PC-3 (cell line): ENCODE measurements around the gene BIK. TPM values are rescaled to one million over a fixed set of nuclear protein-coding genes. Genes with fewer than 3 reads are reported as not detected.
A peak's percentile ranks its signal among the peaks of the same experiment; 100 is the strongest.

Experiments
- ATAC-seq: fragments of 200-7000 bp; cut with Tn5 transposase; 2 replicates; pipeline ENCODE4 v1.9.1; 2020; ENCODE audit warnings: mild to moderate bottlenecking, moderate library complexity
- BruUV-seq: library from RNA; stranded (reverse); fragments of 400-500 nt; replicated peaks from 2 replicates; lab custom pipeline; 2021; lab: Mats Ljungman, UMichigan
- CTCF ChIA-PET: fragments of 300-600 bp; sonication (Branson Sonifier 250); formaldehyde crosslinking; loops from one replicate; lab custom pipeline; 2022; ENCODE audit warnings: antibody characterized with exemption; lab: Charles Lee
- POLR2A ChIA-PET: fragments of 300-600 bp; sonication (Branson Sonifier 250); formaldehyde crosslinking; loops from one replicate; lab custom pipeline; 2022; ENCODE audit warnings: antibody characterized with exemption; ENCODE audit not compliant: unreplicated experiment; lab: Charles Lee
- DNase-seq: peaks from one replicate; pipeline ENCODE4 v3.0.0-alpha.2; 2015
- H2AFZ ChIP-seq: fragments of 300-600 bp; sonication (generic); 2 replicates; pipeline ENCODE4 v1.6.0; 2016; ENCODE audit warnings: antibody characterized with exemption, low read length
- H3F3A ChIP-seq: fragments of 300-600 bp; sonication (generic); one replicate; pipeline ENCODE4 v1.6.0; 2017; ENCODE audit warnings: antibody characterized with exemption, low read length, control low read depth, mild to moderate bottlenecking; ENCODE audit not compliant: unreplicated experiment
- H3K27ac ChIP-seq: fragments of 300-600 bp; sonication (generic); 2 replicates; pipeline ENCODE4 v1.5.1; 2016; ENCODE audit warnings: mild to moderate bottlenecking, low read length
- H3K27me3 ChIP-seq: fragments of 300-600 bp; sonication (generic); 2 replicates; pipeline ENCODE4 v1.6.1; 2016; ENCODE audit warnings: low read length, mixed read lengths
- H3K36me3 ChIP-seq: fragments of 300-600 bp; sonication (generic); 2 replicates; pipeline ENCODE4 v1.6.1; 2016; ENCODE audit warnings: low read depth, mixed run types, low read length, mixed read lengths
- H3K4me1 ChIP-seq: fragments of 300-600 bp; sonication (generic); 2 replicates; pipeline ENCODE4 v1.5.1; 2016; ENCODE audit warnings: low read length; ENCODE audit not compliant: insufficient read depth
- H3K4me2 ChIP-seq: fragments of 300-600 bp; sonication (generic); 2 replicates; pipeline ENCODE4 v1.6.0; 2016; ENCODE audit warnings: low read length
- H3K4me3 ChIP-seq: fragments of 300-600 bp; sonication (generic); 2 replicates; pipeline ENCODE4 v1.5.1; 2016; ENCODE audit warnings: mild to moderate bottlenecking, low read length, mixed read lengths
- H3K79me2 ChIP-seq: fragments of 300-600 bp; sonication (generic); 2 replicates; pipeline ENCODE4 v1.6.1; 2017; ENCODE audit warnings: low read length, mixed read lengths
- H3K9ac ChIP-seq: fragments of 300-600 bp; sonication (generic); 2 replicates; pipeline ENCODE4 v1.6.0; 2016; ENCODE audit warnings: mild to moderate bottlenecking, low read length
- H3K9me2 ChIP-seq: fragments of 300-600 bp; sonication (generic); replicated peaks from 2 replicates; pipeline ENCODE4 v1.6.1; 2016; ENCODE audit warnings: mixed run types, low read length, mixed read lengths
- H3K9me3 ChIP-seq: fragments of 300-600 bp; sonication (generic); 2 replicates; pipeline ENCODE4 v1.6.1; 2016; ENCODE audit warnings: low read length, mixed read lengths
- H4K20me1 ChIP-seq: fragments of 300-600 bp; sonication (generic); 2 replicates; pipeline ENCODE4 v1.6.1; 2016; ENCODE audit warnings: low read length, mixed read lengths
- EZH2 ChIP-seq: fragments of 300-600 bp; sonication (generic); IDR thresholded peaks from one replicate; pipeline ENCODE4 v1.6.1; 2017; ENCODE audit warnings: antibody characterized with exemption, mild to moderate bottlenecking, low read length; ENCODE audit not compliant: unreplicated experiment
- EZH2phosphoT487 ChIP-seq: fragments of 300-600 bp; sonication (generic); IDR thresholded peaks from 2 replicates; pipeline ENCODE4 v1.6.1; 2018; ENCODE audit warnings: mild to moderate bottlenecking, antibody characterized with exemption, low read length, borderline replicate concordance
- intact Hi-C: fragments of 100-400 bp; cut with micrococcal nuclease; formaldehyde crosslinking; loops from 2 replicates; pipeline ENCODE4 v1.9.0; 2023
- total RNA-seq: library from RNA; depleted of rRNA; stranded (reverse); fragments of >200 nt; gene quantifications from 2 replicates; pipeline ENCODE4 v1.2.3, GENCODE V29; 2014
- TF ChIP-seq, protein P1 (sequence below): fragments of 300-600 bp; sonication (generic); conservative IDR thresholded peaks from 2 replicates; pipeline ENCODE4 v1.5.1; 2017; ENCODE audit warnings: antibody characterized with exemption, low read depth, mild to moderate bottlenecking, low read length

The BIK gene
- total RNA-seq, 1 experiment from 2014 or later = 24.6 TPM

DNA sequence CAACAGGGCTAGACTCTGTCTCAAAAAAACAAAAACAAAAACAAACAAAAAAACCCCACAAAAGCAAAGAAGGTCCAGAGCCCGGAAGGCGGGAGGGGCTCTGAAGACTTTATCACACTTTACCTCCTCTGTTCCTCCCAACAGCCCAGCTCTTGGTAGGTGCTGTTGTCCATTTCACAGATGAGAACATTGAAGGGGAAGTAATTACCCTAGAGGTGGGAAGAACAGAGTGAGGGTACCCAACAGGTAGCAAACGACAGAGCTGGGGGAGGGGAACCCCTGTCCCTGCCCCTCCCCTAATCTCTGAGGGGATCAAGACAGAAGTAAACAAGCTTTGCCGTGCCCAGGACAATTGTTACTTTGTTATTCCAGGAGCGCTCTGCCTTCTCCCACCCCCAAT, 1.0 kb upstream of the BIK start:
- POLR2A ChIA-PET = no interaction called here
- TF ChIP-seq EZH2 = no peak
- TF ChIP-seq, protein P1, sequence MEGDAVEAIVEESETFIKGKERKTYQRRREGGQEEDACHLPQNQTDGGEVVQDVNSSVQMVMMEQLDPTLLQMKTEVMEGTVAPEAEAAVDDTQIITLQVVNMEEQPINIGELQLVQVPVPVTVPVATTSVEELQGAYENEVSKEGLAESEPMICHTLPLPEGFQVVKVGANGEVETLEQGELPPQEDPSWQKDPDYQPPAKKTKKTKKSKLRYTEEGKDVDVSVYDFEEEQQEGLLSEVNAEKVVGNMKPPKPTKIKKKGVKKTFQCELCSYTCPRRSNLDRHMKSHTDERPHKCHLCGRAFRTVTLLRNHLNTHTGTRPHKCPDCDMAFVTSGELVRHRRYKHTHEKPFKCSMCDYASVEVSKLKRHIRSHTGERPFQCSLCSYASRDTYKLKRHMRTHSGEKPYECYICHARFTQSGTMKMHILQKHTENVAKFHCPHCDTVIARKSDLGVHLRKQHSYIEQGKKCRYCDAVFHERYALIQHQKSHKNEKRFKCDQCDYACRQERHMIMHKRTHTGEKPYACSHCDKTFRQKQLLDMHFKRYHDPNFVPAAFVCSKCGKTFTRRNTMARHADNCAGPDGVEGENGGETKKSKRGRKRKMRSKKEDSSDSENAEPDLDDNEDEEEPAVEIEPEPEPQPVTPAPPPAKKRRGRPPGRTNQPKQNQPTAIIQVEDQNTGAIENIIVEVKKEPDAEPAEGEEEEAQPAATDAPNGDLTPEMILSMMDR = no peak
- no peak for TF ChIP-seq EZH2phosphoT487
- Histone ChIP-seq H3K9me2 (no peaks in the 10 kb centered on the region), H3K9ac (no peak overlapping the region), H3F3A (no peaks in the 10 kb centered on the region), H4K20me1 (no peaks in the 10 kb centered on the region), H3K9me3 (no peaks in the 10 kb centered on the region), H3K27ac (no peak overlapping the region), H2AFZ (no peak overlapping the region), H3K4me1 (peaks cover 13% of the 10 kb centered on the region; the same call in 1 of the 2 replicates), H3K4me3 (no peak overlapping the region), H3K4me2 (no peak overlapping the region), H3K36me3 (no peaks in the 10 kb centered on the region), H3K79me2 (peaks cover 20% of the 10 kb centered on the region), H3K27me3 (no peaks in the 10 kb centered on the region)
- no peak for ATAC-seq
- intact Hi-C loops = no loop called here
- DNase-seq = no peak
- CTCF ChIA-PET = no interaction called here
- no TSS peak for BruUV-seq

DNA sequence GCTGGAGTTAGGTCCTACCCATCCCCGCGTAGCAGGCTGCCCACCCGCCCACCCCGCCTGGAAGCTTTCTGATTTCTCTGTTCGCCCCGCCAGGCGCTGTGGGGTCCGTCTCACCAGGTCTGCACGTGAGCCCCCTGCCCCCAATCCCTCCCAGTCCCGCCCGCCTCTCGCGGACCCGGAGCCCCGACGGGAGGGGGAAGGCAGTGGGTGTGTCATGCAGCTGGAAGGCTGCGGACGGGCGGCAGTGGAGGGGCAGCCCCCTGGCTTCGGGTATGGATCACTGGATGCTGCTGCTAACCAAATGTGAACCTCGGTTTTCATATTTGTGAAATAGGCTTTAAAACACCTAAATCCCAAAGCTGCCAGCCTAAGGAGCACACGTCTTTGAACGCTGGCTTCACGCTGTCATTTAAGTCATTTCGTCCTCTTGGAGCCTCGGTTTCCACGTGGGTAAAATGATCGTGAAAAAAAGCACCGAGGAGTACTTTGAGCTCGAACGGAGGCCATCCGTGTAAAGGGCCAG, 568 bp upstream of the BIK start:
- peaks cover 18% of the 10 kb centered on the region; the same call in 1 of the 2 replicates for H3K4me1 ChIP-seq
- TF ChIP-seq, protein P1 = no peak
- TF ChIP-seq EZH2phosphoT487 (no peak), EZH2 (no peak)
- H3K36me3 ChIP-seq = no peaks in the 10 kb centered on the region
- ATAC-seq = no peak; the same call in 1 of the 2 replicates
- intact Hi-C loops = no loop called here
- H3K9me2 ChIP-seq = no peaks in the 10 kb centered on the region
- peaks cover 20% of the 10 kb centered on the region for H3K79me2 ChIP-seq
- no peaks in the 10 kb centered on the region for H4K20me1 ChIP-seq
- DNase-seq = no peak
- H3K27ac ChIP-seq = no peak overlapping the region
- H3K9ac ChIP-seq = no peak overlapping the region
- peak overlapping the region; percentile 94 for H2AFZ ChIP-seq
- no peaks in the 10 kb centered on the region for H3K27me3 ChIP-seq
- ChIA-PET POLR2A (no interaction called here), CTCF (no interaction called here)
- no peaks in the 10 kb centered on the region for H3K9me3 ChIP-seq
- no peaks in the 10 kb centered on the region for H3F3A ChIP-seq
- H3K4me3 ChIP-seq = peak overlapping the region; percentile 78
- no TSS peak for BruUV-seq
- peak overlapping the region; percentile 96 for H3K4me2 ChIP-seq

DNA sequence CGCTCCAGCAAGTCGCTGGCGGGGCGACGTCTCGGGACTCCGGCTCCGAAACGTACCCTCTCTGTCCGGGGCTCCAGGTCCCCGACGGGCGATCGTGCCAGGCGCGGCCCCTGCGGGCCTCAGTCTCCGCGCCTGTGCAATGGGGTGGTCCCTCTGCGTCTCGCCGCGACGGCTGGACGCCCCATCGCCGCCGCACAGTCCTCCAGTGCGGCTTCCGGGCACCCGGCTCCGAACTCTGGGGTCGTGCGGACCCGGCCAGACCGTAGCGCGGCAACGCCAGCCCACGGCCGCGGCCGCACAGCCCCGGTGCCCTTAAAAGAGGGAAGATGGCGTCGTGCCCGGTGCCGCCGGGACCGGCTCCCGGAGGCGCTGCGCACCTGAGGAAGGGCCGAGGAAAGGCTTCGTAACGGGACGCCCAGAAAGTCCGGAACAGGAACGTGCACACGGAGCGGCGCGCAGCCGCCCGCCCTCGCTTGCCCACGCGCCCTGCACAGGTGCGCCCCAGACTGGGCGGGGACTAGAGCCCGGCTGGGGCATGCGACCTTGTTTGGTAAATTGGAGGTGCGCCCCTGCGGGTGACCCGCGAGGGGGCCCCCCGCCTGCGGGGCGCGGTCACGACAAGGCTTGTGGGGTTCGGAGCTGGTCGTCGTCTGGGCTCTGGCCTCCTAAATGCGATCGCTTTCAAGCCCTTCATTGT, 525 bp downstream of the BIK start:
- no TSS peak for BruUV-seq
- no peaks in the 10 kb centered on the region for H3K9me3 ChIP-seq
- CTCF ChIA-PET = no interaction called here
- H3K4me3 ChIP-seq = peak overlapping the region; percentile 78
- peaks cover 23% of the 10 kb centered on the region for H3K79me2 ChIP-seq
- H3K9ac ChIP-seq = peak overlapping the region; percentile 43; the same call in 1 of the 2 replicates
- peak overlapping the region; percentile 87 for H2AFZ ChIP-seq
- no peaks in the 10 kb centered on the region for H3K36me3 ChIP-seq
- TF ChIP-seq EZH2 (no peak), EZH2phosphoT487 (no peak)
- TF ChIP-seq, protein P1 = no peak
- no peaks in the 10 kb centered on the region for H4K20me1 ChIP-seq
- POLR2A ChIA-PET = no interaction called here
- DNase-seq = peak; percentile 35
- peak overlapping the region; percentile 96 for H3K4me2 ChIP-seq
- no peak overlapping the region for H3K27ac ChIP-seq
- no peaks in the 10 kb centered on the region for H3F3A ChIP-seq
- no peaks in the 10 kb centered on the region for H3K27me3 ChIP-seq
- intact Hi-C loops = no loop called here
- H3K9me2 ChIP-seq = no peaks in the 10 kb centered on the region
- peak; percentile 46 for ATAC-seq
- H3K4me1 ChIP-seq = peaks cover 22% of the 10 kb centered on the region; the same call in 1 of the 2 replicates
